ENCODE results near the gene TFF3. TPM values are rescaled to one million over a fixed set of nuclear protein-coding genes. Genes with fewer than 3 reads are reported as not detected.

TFF3 gene
- total RNA-seq, 1 donor from 2014 or later: 40.3 TPM

DNA sequence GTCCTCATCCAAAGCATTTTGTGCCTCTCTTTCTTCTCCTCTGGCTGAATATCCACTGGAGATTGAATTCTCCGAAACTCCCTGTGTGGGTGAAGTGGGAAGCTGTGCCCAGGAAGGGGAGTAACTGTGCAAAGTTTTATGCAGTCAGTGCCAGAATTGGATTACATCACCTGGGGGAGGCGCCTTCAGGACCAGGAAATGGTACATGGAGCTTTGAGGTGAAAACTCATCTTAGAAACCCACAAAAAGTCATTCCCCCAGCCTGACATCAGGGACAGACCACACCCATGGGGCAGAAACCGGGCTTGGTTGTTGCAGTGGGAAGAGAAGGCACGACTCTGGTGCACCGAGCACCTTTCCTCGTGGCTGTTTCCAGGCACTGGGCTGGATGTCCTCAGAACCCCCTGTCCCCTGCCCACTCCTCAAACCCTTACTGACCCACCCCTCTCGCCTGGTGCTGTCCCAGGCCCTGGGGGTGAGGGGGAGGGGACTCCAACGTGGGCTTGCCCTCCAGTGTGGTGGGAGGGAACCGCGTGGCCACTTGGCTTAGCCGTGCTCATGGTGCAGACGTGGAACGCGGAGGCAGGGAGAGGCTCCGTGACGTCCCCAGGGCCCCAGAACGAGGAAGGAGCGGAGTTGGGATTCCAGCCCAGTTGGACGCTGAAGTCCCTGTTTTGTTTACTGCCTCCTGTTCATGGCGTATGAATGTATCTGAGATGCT lies 15.7 kb downstream of the TFF3 start:
- no peak overlapping the region for H3K4me3 Mint-ChIP-seq (ENCODE audit: low read depth)
- no peak overlapping the region for H3K27ac Mint-ChIP-seq
- peaks cover 34% of the 10 kb centered on the region for H3K27me3 Mint-ChIP-seq
- peaks cover 2% of the 10 kb centered on the region for H3K36me3 Mint-ChIP-seq (ENCODE audit: insufficient read depth)
- TF ChIP-seq, protein P1, sequence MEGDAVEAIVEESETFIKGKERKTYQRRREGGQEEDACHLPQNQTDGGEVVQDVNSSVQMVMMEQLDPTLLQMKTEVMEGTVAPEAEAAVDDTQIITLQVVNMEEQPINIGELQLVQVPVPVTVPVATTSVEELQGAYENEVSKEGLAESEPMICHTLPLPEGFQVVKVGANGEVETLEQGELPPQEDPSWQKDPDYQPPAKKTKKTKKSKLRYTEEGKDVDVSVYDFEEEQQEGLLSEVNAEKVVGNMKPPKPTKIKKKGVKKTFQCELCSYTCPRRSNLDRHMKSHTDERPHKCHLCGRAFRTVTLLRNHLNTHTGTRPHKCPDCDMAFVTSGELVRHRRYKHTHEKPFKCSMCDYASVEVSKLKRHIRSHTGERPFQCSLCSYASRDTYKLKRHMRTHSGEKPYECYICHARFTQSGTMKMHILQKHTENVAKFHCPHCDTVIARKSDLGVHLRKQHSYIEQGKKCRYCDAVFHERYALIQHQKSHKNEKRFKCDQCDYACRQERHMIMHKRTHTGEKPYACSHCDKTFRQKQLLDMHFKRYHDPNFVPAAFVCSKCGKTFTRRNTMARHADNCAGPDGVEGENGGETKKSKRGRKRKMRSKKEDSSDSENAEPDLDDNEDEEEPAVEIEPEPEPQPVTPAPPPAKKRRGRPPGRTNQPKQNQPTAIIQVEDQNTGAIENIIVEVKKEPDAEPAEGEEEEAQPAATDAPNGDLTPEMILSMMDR (IDR thresholded peaks at IDR 0.05; ENCODE audit: unreplicated experiment): no peak
- H3K4me1 Mint-ChIP-seq (ENCODE audit: low read depth): no peaks in the 10 kb centered on the region
- H3K9me3 Mint-ChIP-seq (ENCODE audit: low read depth): no peaks in the 10 kb centered on the region
- DNase-seq (ENCODE audit: low spot score, unreplicated experiment): no peak

DNA sequence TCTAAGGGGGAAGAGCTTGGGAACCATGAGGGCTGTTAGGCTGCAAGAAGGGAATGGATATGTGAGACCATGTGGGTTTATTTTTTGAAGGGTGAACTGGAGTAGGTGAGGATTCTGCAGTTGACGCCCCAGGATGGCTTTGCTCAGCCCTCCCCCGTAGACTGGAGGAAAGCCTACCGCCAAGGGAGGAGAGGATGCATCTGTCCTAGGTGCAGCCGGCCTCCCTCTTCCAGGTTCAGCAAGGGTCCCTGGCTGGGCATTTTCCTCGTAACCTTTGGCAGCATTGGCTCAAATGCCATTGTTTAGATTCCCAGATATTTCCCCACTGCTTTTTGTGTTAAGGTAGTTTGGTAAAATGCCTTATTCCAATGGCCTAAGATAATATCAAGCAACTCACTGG lies 16.6 kb downstream of the TFF3 start:
- no peak for DNase-seq (ENCODE audit: low spot score, unreplicated experiment)
- TF ChIP-seq, protein P1 (IDR thresholded peaks at IDR 0.05; ENCODE audit: unreplicated experiment): no peak
- Mint-ChIP-seq H3K4me1 (ENCODE audit: low read depth) (no peaks in the 10 kb centered on the region), H3K27me3 (peaks cover 34% of the 10 kb centered on the region), H3K4me3 (ENCODE audit: low read depth) (no peak overlapping the region), H3K9me3 (ENCODE audit: low read depth) (no peaks in the 10 kb centered on the region), H3K36me3 (ENCODE audit: insufficient read depth) (peaks cover 2% of the 10 kb centered on the region), H3K27ac (no peak overlapping the region)

DNA sequence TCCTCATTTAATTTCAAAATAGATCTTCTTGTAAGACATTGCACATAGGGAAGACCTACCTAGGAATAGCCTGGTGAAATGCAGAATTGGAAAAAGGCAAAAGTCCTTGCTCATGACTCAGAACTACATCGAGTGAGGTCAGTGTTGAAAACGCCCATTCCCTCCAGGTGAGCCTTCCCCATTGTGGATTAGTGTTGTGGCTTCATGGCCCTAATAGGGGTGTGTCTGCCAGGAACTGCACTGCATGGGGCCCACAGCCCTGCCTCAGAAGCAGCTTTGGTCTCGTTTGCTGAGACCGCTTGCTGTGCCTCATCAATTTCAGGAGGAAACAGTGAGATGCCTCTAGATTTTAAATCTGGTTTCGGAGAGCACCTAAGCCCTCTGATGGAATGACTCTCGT lies 17.0 kb downstream of the TFF3 start:
- Mint-ChIP-seq H3K4me1 (ENCODE audit: low read depth) (no peaks in the 10 kb centered on the region), H3K27ac (no peak overlapping the region), H3K27me3 (peaks cover 34% of the 10 kb centered on the region), H3K9me3 (ENCODE audit: low read depth) (no peaks in the 10 kb centered on the region), H3K4me3 (ENCODE audit: low read depth) (no peak overlapping the region), H3K36me3 (ENCODE audit: insufficient read depth) (peaks cover 2% of the 10 kb centered on the region)
- TF ChIP-seq, protein P1 (IDR thresholded peaks at IDR 0.05; ENCODE audit: unreplicated experiment): no peak
- no peak for DNase-seq (ENCODE audit: low spot score, unreplicated experiment)

DNA sequence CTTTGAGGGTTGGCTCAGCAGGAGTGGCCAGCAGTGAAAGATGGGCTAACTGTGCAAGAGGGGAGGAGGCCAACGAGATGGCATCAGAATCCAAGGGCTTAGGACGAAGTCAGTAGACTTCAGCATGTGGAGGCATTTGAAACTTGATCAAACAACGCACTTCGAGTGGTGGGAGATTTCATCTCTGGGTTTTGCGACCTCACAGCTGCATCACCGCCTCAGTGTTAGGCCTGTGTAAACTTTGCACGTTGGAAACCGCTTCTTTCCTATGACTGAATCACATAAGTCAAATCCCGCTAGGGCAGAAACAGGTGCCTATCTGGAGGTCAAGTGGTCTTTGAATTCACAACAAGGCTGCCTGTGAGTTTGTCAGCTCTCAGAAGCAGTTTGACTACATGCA lies 17.8 kb downstream of the TFF3 start:
- no peak overlapping the region for H3K27ac Mint-ChIP-seq
- TF ChIP-seq, protein P1 (IDR thresholded peaks at IDR 0.05; ENCODE audit: unreplicated experiment): no peak
- H3K27me3 Mint-ChIP-seq: peaks cover 34% of the 10 kb centered on the region
- H3K4me3 Mint-ChIP-seq (ENCODE audit: low read depth): no peak overlapping the region
- no peak for DNase-seq (ENCODE audit: low spot score, unreplicated experiment)
- H3K9me3 Mint-ChIP-seq (ENCODE audit: low read depth): no peaks in the 10 kb centered on the region
- peaks cover 2% of the 10 kb centered on the region for H3K36me3 Mint-ChIP-seq (ENCODE audit: insufficient read depth)
- no peaks in the 10 kb centered on the region for H3K4me1 Mint-ChIP-seq (ENCODE audit: low read depth)

DNA sequence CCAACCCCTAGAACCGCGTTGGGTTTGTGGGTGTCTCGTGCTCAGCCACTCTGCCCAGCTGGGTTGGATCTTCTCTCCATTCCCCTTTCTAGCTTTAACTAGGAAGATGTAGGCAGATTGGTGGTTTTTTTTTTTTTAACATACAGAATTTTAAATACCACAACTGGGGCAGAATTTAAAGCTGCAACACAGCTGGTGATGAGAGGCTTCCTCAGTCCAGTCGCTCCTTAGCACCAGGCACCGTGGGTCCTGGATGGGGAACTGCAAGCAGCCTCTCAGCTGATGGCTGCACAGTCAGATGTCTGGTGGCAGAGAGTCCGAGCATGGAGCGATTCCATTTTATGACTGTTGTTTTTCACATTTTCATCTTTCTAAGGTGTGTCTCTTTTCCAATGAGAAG lies 18.7 kb downstream of the TFF3 start:
- no peaks in the 10 kb centered on the region for H3K4me1 Mint-ChIP-seq (ENCODE audit: low read depth)
- peaks cover 2% of the 10 kb centered on the region for H3K36me3 Mint-ChIP-seq (ENCODE audit: insufficient read depth)
- no peak for DNase-seq (ENCODE audit: low spot score, unreplicated experiment)
- H3K27me3 Mint-ChIP-seq: peaks cover 34% of the 10 kb centered on the region
- TF ChIP-seq, protein P1 (IDR thresholded peaks at IDR 0.05; ENCODE audit: unreplicated experiment): no peak
- H3K9me3 Mint-ChIP-seq (ENCODE audit: low read depth): no peaks in the 10 kb centered on the region
- H3K4me3 Mint-ChIP-seq (ENCODE audit: low read depth): no peak overlapping the region
- H3K27ac Mint-ChIP-seq: no peak overlapping the region

All from progenitor cell of endocrine pancreas (in vitro differentiated cells).